Amniotic stem cell (primary cell): ENCODE data around the gene AK8.

Source experiments
- DNase-seq: peaks from one replicate; lab custom pipeline; 2025; lab: John Stamatoyannopoulos, UW

AK8 gene

GRCh38 chr9:132770770-132771310 is 107.2 kb downstream of the AK8 start:
- no peak for DNase-seq

DNA sequence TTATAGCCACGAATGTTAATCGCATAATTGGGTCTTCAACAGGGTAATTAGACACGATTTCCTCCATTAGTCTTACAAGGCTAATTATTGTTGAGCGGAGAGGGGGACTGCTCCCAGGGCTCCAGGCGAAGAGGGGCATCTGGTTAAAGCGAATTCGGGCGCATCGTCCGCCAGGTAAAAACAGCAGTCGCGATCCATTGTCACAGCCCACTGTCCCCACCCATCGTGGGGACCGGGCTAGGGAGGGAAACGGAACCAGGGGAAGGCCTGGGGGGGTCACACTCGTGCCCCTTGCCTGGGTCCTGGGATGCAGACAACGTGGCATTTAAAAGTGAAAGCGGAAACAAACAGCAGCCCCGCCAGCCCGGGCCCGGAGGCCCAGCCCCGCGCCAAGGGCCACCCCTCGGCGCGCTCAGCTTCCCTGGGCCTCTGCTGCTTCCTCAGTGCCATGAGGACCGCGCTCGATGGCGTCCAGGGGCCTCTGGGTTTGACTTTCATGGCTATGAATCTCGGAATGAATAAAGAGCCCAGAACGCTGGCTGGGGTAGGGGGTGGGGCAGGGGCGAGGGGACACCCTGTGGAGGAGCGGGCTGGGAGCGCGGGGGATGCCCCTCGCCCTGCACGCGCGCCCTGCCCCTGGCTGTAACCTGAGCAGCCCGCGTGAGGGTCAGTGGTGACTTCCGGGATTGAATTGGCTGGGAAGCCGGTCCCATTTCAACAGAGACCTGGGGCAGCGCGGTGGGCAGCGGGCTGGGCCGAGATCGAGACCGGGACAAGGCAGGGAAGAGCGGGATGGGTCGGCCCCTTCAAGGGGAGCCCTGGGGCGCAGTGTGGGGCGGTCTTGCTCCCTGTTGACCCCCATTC is 107.9 kb downstream of the AK8 start:
- DNase-seq: peak; percentile 19

DNA sequence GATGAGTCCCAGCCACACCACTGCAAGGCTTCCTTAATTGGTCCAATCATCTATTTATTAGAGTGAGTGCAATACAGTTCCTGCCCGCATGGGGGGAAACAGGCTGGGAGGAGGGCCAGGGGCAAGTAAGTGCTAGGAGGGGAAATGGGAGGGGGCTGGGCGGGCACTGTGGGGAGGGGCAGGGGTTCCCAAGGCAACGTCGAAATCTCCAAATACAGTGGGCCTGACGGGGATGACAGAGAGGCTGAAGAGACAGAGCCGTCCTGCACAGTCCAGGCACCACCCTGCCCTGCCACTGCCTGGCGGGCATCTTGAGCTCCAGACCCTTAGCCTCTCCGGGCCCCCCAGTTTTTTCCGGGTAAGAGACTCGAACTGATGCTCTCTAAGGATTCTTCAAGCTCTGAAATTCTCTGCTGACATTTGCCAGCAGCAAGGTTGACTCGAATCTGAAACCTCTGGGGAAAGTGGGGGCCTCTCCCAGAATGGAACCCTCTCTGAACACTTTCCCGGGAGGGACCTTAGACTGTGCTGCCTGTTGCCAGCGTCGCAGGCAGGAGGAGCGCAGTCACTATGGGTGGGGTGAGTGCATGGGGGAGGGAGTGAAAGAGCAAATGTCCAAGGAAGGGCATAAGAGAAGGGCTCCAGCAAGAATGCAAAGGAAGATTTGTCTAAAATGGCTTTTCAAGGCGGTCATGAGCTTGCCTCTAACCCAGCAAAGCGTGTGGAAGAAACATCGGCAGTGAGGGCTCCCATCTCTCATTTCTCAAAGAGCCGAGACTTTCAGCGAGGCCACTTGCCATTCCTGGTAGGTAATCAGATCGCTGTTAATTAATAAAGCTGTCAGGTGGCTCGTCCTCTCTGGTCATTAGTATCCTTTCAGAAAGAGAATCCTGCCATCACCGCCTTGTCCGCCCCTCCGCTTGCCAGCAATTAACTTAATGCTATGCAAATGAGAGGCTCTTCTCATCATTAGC is 108.9 kb downstream of the AK8 start:
- DNase-seq: peak; percentile 7

DNA sequence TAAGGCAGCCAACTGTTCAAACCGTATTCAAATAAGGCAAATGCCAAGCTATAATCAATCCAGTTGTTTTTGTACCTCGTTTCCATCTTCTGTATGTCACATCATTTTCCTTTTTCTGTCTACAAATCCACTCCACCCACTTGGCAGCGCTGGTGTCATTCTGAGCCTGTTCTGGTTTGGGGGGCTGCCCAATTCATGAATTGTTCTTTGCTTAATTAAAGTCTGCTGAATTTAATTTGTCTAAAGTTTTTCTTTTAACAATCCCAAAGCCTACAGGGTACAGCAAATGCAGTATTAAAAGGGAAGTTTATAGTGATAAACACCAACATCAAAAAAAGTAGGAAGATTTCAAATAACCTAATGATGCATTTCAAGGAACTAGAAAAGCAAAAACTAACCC is 114.5 kb downstream of the AK8 start:
- DNase-seq: no peak

DNA sequence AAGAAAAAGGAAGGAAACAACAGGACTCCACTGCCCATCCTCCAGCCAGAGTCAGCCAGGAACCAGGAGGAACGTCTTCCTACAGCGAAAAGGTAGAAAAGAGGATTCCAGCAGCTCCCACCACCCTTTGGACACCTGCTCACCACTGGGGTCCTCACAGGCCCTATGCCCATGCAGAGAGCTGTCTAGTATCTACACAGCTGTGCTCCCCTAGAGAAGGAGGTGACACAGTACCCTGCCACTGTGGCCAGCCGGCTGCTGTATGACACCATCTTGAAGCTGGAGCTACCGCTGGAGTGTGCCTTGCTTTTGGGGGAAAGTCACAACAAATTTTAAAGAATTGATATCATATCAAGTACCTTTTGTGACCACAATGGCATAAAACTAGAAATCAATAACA is 115.2 kb downstream of the AK8 start:
- DNase-seq: no peak

DNA sequence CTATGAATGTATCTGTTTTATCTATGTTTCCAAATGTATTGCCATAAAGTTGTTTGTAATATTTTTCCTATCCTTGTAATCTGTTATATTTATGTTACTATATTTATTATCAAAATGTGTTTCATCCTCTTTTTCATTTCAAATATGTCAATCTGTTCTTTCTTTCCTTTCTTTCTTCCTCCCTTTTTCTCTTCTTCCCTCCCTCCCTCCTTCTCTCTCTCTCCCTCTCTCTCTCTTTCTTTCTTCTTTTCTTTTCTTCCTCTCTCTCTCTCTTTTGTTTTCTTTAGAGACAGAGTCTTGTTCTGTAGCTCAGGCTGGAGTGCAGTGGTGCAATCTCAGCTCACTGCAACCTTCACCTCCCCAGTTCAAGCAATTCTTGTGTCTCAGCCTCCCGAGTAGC is 116.5 kb downstream of the AK8 start:
- no peak for DNase-seq

GRCh38 chr9:132760057-132760456 is 118.0 kb downstream of the AK8 start:
- no peak for DNase-seq

GRCh38 chr9:132757016-132757415 is 121.1 kb downstream of the AK8 start:
- DNase-seq: no peak

DNA sequence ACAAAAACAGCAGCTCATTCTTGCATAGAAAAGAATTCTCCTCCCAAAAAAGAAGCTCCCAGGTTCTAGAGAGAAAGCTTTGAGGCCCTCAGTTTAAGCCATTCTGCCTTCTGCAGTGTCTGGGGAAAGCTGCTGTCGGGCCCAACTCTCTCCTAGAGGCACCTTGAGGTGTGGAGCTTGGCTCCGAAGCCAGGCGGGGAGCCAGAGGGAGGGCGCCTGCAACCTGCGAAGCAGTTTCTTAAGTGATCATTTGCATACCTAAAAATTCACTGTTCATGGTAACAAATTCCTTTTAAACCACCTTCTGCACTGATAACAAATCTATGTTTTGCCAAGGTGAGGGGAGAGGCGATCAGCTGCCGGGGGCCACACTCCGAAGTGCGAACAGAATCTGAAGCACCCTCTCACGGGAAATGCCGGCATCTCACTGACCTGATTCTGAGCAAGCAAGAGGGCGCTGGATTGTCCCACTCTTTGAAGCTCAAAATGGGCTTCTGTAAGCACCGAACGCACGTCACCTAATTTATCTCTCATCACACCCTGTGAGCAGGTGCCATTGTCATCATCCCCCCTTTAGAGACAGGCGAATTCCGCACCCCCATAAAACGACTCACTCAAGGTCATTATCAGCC is 121.8 kb downstream of the AK8 start:
- no peak for DNase-seq

GRCh38 chr9:132755096-132755495 is 123.0 kb downstream of the AK8 start:
- DNase-seq: no peak

- DNase-seq: no peak
These were observed 123.8 kb downstream of the AK8 start for GRCh38 chr9:132754236-132754635.

GRCh38 chr9:132753593-132753880 is 124.5 kb downstream of the AK8 start:
- DNase-seq: no peak

DNA sequence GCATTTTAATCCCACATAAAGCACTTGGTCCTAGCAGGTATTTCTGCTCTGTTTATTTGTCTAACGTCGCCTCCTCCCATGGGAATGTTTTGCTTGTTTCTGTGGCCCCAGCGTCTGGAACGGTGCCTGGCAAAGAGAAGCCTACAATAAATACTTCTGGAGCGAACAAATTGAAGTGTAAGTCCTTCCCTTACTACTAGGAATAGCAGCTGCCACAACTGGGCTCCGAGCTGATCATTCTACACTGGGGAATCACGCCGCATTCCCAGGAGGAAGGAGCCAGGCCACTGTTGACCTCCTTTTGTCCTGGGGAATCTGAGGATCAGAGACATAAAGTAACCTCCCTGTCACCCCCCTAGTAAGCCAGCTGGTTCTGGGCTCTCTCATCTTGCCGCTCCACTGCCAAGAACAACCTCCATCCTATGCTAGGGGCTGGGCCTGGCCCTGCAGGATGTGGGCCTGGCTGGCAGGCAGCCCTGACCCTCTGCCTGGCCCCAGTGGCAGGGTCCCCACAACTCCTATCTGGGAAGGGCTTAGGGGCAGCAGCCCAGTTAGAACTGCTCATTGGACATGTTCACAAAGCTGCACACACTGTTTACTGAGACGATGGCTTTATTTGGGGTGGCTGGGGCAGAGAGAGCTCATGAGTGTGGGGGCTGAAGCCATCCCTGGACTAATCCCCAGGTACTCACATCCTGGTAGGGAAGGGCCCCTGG is 125.0 kb downstream of the AK8 start:
- no peak for DNase-seq

- no peak for DNase-seq
These were observed 127.4 kb downstream of the AK8 start for GRCh38 chr9:132750668-132751067.

GRCh38 chr9:132749306-132749705 is 128.8 kb downstream of the AK8 start:
- no peak for DNase-seq

DNA sequence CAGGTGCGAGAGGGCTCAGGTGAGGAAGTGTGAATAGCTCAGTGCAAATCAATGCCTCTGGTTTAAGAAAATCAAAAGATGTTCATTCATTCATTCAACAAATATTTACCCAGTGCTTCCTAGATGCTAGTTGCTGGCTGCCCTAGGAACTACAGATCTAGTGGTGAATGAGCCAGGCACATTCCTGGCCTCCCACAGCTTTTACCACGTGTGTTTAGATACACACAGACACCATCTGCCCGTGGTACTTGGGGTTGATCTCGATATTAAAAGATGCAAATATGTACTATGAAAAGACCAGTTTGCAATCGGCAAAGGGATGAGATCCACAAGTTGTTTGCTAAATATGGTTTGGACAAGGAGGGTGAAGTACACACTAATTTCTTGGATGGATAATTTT is 129.6 kb downstream of the AK8 start:
- DNase-seq: no peak

DNA sequence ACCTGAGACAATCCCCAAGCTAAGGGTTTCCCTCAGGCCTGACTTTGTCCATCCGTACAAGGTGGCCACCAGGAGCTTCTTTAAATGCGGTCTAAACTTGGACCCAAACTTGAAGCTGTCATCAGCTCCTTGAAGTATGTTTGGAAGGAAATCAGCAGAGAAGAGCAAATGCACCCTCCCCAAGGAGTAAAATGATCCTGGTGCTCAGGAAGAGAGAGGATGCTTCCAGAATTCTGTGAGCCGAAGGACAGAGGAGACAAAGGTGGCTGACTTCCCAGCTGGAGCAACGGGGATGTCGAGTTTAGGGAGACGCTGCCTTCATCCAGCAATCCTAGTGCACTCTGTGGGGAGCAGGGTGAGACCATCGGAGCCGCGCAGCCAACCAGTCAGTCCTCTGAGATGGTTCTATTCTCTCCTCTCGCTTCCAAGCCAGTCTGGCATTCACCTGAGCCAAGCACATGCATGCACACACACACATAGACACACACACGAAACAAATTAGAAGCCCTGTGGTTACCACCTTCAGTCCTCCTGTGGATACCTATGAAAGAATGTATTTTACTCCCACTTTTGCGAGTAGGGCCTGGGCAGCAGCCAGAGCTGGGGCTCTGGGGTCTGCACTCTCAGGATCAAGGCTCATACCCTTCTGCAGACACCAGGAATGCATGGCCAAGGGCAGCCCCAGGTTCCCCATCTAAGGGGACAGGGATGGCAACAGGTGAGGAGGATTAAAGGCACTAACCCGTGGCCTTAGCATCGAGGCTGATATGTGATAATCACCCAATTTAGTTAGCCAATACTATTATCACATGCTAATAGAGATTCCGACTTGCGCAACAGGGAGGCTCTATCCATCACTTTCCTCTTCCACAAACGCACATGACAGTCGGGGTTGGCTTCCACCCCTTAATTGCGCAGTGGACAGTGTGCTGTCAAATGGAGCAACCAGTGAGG is 132.1 kb downstream of the AK8 start:
- no peak for DNase-seq

DNA sequence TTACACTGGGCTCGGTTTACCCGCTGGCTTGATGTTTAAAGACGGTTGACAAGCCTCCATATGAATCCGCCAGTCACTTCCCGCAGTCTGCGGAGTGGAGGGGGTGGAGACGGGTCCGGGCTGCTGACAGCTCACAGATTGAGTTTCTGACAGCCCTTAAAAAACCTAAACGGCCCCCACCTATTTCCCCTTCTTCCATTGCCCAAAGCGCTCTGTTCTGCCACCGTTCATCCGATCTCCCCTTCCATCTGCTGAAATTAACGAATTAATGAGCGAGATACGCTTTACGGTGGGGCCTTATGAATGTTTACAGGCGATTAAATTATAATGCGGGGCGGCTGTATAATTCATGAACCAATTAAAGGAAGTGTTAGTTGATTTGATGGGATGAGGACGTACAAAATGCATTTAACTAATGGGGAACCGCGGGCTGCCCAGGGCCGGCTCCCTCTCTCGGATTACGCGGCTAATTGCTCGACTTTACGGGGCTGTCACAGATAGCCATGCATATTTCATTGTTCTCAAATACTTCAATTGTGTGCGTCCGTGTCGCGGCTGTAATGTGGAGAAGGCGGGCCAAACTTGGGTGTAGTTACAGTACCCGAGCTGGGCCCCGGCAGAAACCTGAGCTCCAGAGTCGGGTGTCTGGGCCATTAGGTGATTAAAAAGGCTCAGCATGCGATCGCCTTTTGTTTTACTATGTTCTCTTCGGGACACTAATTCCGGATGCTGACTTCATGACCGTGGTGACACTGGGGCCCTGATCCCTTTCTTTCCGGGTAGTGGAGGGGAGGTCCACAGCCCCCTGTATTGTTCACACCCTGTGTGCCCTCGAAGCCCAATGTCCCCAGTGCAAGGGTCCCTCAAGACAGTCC is 133.0 kb downstream of the AK8 start:
- no peak for DNase-seq

DNA sequence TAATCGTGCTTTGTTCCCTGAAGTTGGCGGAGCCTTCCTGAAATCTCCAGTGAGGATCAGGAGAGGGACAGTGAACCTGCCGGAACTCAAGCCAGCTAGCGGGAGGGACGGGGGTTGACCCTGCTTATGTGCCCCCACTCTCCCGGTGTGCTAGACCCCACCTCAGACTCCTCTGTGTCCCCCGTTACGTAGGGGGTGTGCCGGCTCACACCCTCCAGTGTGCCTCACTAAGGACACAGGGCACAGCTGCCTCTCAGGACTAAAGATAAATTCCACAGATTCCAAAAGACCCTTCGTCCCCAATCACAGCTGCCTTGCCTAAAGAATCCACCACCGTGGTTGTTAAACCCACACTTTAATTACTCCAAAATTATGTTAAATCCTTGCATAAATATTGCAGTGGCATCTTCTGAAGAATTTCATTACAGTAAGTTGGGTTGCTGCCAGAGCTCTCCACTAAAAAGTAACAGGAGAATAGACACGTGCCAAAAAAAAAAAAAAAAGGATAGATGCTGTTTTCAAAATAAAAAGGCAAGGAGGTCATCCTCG is 134.1 kb downstream of the AK8 start:
- DNase-seq: no peak
